Vagina (tissue), 2 donors: Measurements from ENCODE around the gene STIL.

ENCODE experiments used
- POLR2A ChIP-seq, 2 donors: fragments of 450-650 bp; IDR thresholded peaks; one replicate each; pipeline ENCODE4 v1.6.1; 2017; ENCODE audit warnings: antibody characterized with exemption in 2 of 2, mild to moderate bottlenecking in 2 of 2, moderate library complexity in 2 of 2
- POLR2AphosphoS5 ChIP-seq, 2 donors: sonication (generic); formaldehyde crosslinking; IDR thresholded peaks; one replicate each; pipeline ENCODE4 v1.9.0; 2017; ENCODE audit warnings: antibody characterized with exemption in 2 of 2, mild to moderate bottlenecking in 2 of 2, low read depth in 1 of 2; ENCODE audit not compliant: insufficient read depth in 1 of 2
- TF ChIP-seq, protein P1 (sequence below), 3 experiments: fragments of 450-650 bp in 2 of 3; fragments of 200-600 bp in 1 of 3; sonication (generic) in 1 of 3; IDR thresholded peaks; one replicate each; pipeline ENCODE4 v1.5.1; 2017 to 2019; ENCODE audit warnings: antibody characterized with exemption in 3 of 3, mild to moderate bottlenecking in 2 of 3, moderate library complexity in 2 of 3

DNA sequence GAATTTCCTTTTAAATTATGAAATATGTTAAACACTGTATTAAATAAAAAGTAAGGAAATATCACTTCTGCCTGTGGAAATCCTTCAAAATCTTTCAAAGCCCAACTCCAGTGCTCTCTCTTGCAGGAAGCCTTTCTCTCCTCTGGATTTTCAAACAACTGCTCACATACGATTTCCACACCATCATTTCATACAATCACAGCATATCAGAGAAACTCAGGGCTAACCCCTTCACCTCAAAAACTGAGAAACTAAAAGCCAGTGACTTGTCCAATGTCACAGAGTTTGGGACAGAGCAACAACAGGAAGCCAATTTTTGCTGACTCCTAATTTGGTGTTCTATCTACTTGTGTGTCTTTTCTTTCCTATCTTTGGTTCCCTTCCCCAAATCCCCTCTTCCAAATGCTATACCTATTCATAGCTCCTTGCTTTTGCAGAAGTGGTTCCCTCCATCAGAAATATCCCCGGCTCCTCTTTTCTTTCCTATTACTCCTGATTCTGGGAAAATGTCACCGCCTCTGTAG is 69.5 kb downstream of the STIL start:
- TF ChIP-seq, protein P1, sequence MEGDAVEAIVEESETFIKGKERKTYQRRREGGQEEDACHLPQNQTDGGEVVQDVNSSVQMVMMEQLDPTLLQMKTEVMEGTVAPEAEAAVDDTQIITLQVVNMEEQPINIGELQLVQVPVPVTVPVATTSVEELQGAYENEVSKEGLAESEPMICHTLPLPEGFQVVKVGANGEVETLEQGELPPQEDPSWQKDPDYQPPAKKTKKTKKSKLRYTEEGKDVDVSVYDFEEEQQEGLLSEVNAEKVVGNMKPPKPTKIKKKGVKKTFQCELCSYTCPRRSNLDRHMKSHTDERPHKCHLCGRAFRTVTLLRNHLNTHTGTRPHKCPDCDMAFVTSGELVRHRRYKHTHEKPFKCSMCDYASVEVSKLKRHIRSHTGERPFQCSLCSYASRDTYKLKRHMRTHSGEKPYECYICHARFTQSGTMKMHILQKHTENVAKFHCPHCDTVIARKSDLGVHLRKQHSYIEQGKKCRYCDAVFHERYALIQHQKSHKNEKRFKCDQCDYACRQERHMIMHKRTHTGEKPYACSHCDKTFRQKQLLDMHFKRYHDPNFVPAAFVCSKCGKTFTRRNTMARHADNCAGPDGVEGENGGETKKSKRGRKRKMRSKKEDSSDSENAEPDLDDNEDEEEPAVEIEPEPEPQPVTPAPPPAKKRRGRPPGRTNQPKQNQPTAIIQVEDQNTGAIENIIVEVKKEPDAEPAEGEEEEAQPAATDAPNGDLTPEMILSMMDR (IDR thresholded peaks at IDR 0.05) = no peak
- TF ChIP-seq POLR2A (IDR thresholded peaks at IDR 0.05) (no peak), POLR2AphosphoS5 (IDR thresholded peaks at IDR 0.05; ENCODE audit: insufficient read depth in 1 of 2, low read depth in 1 of 2) (no peak)
